SJCRH30 (cell line): ENCODE data around the gene HK3. TPM values are rescaled to one million over a fixed set of nuclear protein-coding genes. Genes with fewer than 3 reads are reported as not detected.

Experiments
- DNase-seq, 2 experiments: peaks; one replicate each; pipeline ENCODE4 v3.0.0-alpha.2; 2015 to 2020
- H3K27ac ChIP-seq: fragments of 250-450 bp; sonication (Bioruptor Pico); 2 replicates; pipeline ENCODE4 v1.5.1; 2020; ENCODE audit warnings: mild to moderate bottlenecking, moderate library complexity
- H3K27me3 ChIP-seq: fragments of 250-450 bp; sonication (Bioruptor Pico); 2 replicates; pipeline ENCODE4 v1.5.1; 2020; ENCODE audit warnings: mild to moderate bottlenecking, moderate library complexity
- H3K36me3 ChIP-seq: fragments of 250-450 bp; sonication (Bioruptor Pico); 2 replicates; pipeline ENCODE4 v1.5.1; 2020; ENCODE audit warnings: mild to moderate bottlenecking, moderate library complexity
- H3K4me1 ChIP-seq: fragments of 250-450 bp; sonication (Bioruptor Pico); 2 replicates; pipeline ENCODE4 v1.5.1; 2020; ENCODE audit warnings: mild to moderate bottlenecking, moderate library complexity
- H3K4me3 ChIP-seq: fragments of 250-450 bp; sonication (Bioruptor Pico); 2 replicates; pipeline ENCODE4 v1.5.1; 2020; ENCODE audit warnings: mild to moderate bottlenecking, moderate library complexity
- H3K9me3 ChIP-seq: fragments of 250-450 bp; sonication (Bioruptor Pico); replicated peaks from 2 replicates; pipeline ENCODE4 v1.5.1; 2020; ENCODE audit warnings: mild to moderate bottlenecking, moderate library complexity
- total RNA-seq: library from RNA; depleted of rRNA; stranded (reverse); fragments of >200 nt; shearing (Covaris generic); gene quantifications from 2 replicates; pipeline ENCODE4 v1.2.3, GENCODE V29; 2014

Gene HK3
- total RNA-seq, 1 experiment from 2014 or later: not detected

- Histone ChIP-seq H3K9me3 (no peaks in the 10 kb centered on the region), H3K4me1 (no peaks in the 10 kb centered on the region), H3K4me3 (no peak overlapping the region), H3K27me3 (peaks cover 38% of the 10 kb centered on the region), H3K36me3 (no peaks in the 10 kb centered on the region), H3K27ac (no peak overlapping the region)
- no peak for DNase-seq
Observed at GRCh38 chr5:176860381-176860780, 38.8 kb downstream of the HK3 start.

- Histone ChIP-seq H3K36me3 (no peaks in the 10 kb centered on the region), H3K27ac (no peak overlapping the region), H3K4me1 (no peaks in the 10 kb centered on the region), H3K9me3 (no peaks in the 10 kb centered on the region), H3K27me3 (peaks cover 35% of the 10 kb centered on the region), H3K4me3 (no peak overlapping the region)
- DNase-seq: no peak
Observed at GRCh38 chr5:176859916-176860315, 39.2 kb downstream of the HK3 start.

GRCh38 chr5:176857894-176858273, 41.3 kb downstream of the HK3 start:
- Histone ChIP-seq H3K27ac (no peak overlapping the region), H3K4me3 (no peak overlapping the region), H3K36me3 (no peaks in the 10 kb centered on the region), H3K4me1 (no peaks in the 10 kb centered on the region), H3K9me3 (no peaks in the 10 kb centered on the region), H3K27me3 (peaks cover 34% of the 10 kb centered on the region)
- DNase-seq: no peak

- Histone ChIP-seq H3K36me3 (no peaks in the 10 kb centered on the region), H3K9me3 (no peaks in the 10 kb centered on the region), H3K27ac (no peak overlapping the region), H3K4me1 (no peaks in the 10 kb centered on the region), H3K27me3 (peaks cover 34% of the 10 kb centered on the region), H3K4me3 (no peak overlapping the region)
- DNase-seq: no peak
Observed at GRCh38 chr5:176857216-176857893, 41.8 kb downstream of the HK3 start.

- no peaks in the 10 kb centered on the region for H3K36me3 ChIP-seq
- H3K27ac ChIP-seq: no peak overlapping the region
- H3K27me3 ChIP-seq: peaks cover 34% of the 10 kb centered on the region
- no peaks in the 10 kb centered on the region for H3K9me3 ChIP-seq
- DNase-seq: no peak
- no peak overlapping the region for H3K4me3 ChIP-seq
- H3K4me1 ChIP-seq: no peaks in the 10 kb centered on the region
Observed at GRCh38 chr5:176856746-176857145, 42.4 kb downstream of the HK3 start.

GRCh38 chr5:176855598-176855997, 43.5 kb downstream of the HK3 start:
- no peaks in the 10 kb centered on the region for H3K9me3 ChIP-seq
- no peak overlapping the region for H3K27ac ChIP-seq
- H3K27me3 ChIP-seq: peaks cover 40% of the 10 kb centered on the region

GRCh38 chr5:176854164-176854563, 45.0 kb downstream of the HK3 start:
- no peak for DNase-seq
- no peak overlapping the region for H3K4me3 ChIP-seq
- peaks cover 40% of the 10 kb centered on the region for H3K27me3 ChIP-seq

More at GRCh38 chr5:176855598-176855997, 43.5 kb downstream of the HK3 start:
- H3K4me1 ChIP-seq: no peaks in the 10 kb centered on the region
- no peaks in the 10 kb centered on the region for H3K36me3 ChIP-seq
- no peak overlapping the region for H3K4me3 ChIP-seq
- DNase-seq: no peak

GRCh38 chr5:176853151-176853778, 45.9 kb downstream of the HK3 start:
- Histone ChIP-seq H3K4me1 (no peaks in the 10 kb centered on the region), H3K27ac (no peak overlapping the region), H3K4me3 (no peak overlapping the region), H3K9me3 (no peaks in the 10 kb centered on the region), H3K36me3 (no peaks in the 10 kb centered on the region), H3K27me3 (peaks cover 40% of the 10 kb centered on the region)
- no peak for DNase-seq

More at GRCh38 chr5:176854164-176854563, 45.0 kb downstream of the HK3 start:
- Histone ChIP-seq H3K4me1 (no peaks in the 10 kb centered on the region), H3K27ac (no peak overlapping the region), H3K36me3 (no peaks in the 10 kb centered on the region), H3K9me3 (no peaks in the 10 kb centered on the region)

GRCh38 chr5:176851871-176852658, 47.1 kb downstream of the HK3 start:
- no peak overlapping the region for H3K4me3 ChIP-seq
- H3K27me3 ChIP-seq: peaks cover 38% of the 10 kb centered on the region
- H3K4me1 ChIP-seq: no peaks in the 10 kb centered on the region
- no peak for DNase-seq
- no peak overlapping the region for H3K27ac ChIP-seq
- H3K9me3 ChIP-seq: no peaks in the 10 kb centered on the region
- no peaks in the 10 kb centered on the region for H3K36me3 ChIP-seq

- no peak overlapping the region for H3K4me3 ChIP-seq
- no peaks in the 10 kb centered on the region for H3K36me3 ChIP-seq
- peaks cover 39% of the 10 kb centered on the region for H3K27me3 ChIP-seq
- no peaks in the 10 kb centered on the region for H3K9me3 ChIP-seq
- no peak for DNase-seq
- no peaks in the 10 kb centered on the region for H3K4me1 ChIP-seq
- no peak overlapping the region for H3K27ac ChIP-seq
Observed at GRCh38 chr5:176851380-176851779, 47.8 kb downstream of the HK3 start.

GRCh38 chr5:176850371-176851245, 48.5 kb downstream of the HK3 start:
- peaks cover 42% of the 10 kb centered on the region for H3K27me3 ChIP-seq
- H3K27ac ChIP-seq: no peak overlapping the region
- no peaks in the 10 kb centered on the region for H3K36me3 ChIP-seq
- no peak overlapping the region for H3K4me3 ChIP-seq
- H3K4me1 ChIP-seq: no peaks in the 10 kb centered on the region
- H3K9me3 ChIP-seq: no peaks in the 10 kb centered on the region
- no peak for DNase-seq

GRCh38 chr5:176849611-176850227, 49.4 kb downstream of the HK3 start:
- Histone ChIP-seq H3K36me3 (no peaks in the 10 kb centered on the region), H3K4me1 (no peaks in the 10 kb centered on the region), H3K27ac (no peak overlapping the region), H3K4me3 (no peak overlapping the region), H3K9me3 (no peaks in the 10 kb centered on the region), H3K27me3 (peaks cover 48% of the 10 kb centered on the region)
- no peak for DNase-seq

GRCh38 chr5:176848651-176849050, 50.5 kb downstream of the HK3 start:
- Histone ChIP-seq H3K27me3 (peaks cover 47% of the 10 kb centered on the region), H3K4me1 (no peaks in the 10 kb centered on the region)
- DNase-seq: no peak

GRCh38 chr5:176847726-176848290, 51.3 kb downstream of the HK3 start:
- DNase-seq: no peak
- Histone ChIP-seq H3K4me1 (no peaks in the 10 kb centered on the region), H3K27me3 (peaks cover 39% of the 10 kb centered on the region), H3K4me3 (no peak overlapping the region), H3K27ac (no peak overlapping the region), H3K36me3 (no peaks in the 10 kb centered on the region), H3K9me3 (no peaks in the 10 kb centered on the region)

More at GRCh38 chr5:176848651-176849050, 50.5 kb downstream of the HK3 start:
- Histone ChIP-seq H3K36me3 (no peaks in the 10 kb centered on the region), H3K4me3 (no peak overlapping the region), H3K9me3 (no peaks in the 10 kb centered on the region), H3K27ac (no peak overlapping the region)
